Measurements from ENCODE around the gene CDCA4. TPM values are rescaled to one million over a fixed set of nuclear protein-coding genes. Genes with fewer than 3 reads are reported as not detected.

CDCA4 gene
- total and polyA plus RNA-seq, 2 donors (not counting 1 experiment from before 2014, with no cell fraction given): 6.3 to 11.7 TPM

- intact Hi-C loops (cut with micrococcal nuclease): no loop called here
- CTCF ChIA-PET: interaction anchor here (1.0 to 1.1 kb wide), 2 partner anchors 16 to 33 kb away, joined by 3 to 4 read pairs; no protein-coding TSS in a partner anchor
- ATAC-seq (ENCODE audit: low read depth) (no peak), DNase-seq (no peak)
- Mint-ChIP-seq H3K4me3 (no peak overlapping the region), H3K9me3 (ENCODE audit: insufficient read depth) (no peaks in the 10 kb centered on the region), H3K27ac (no peak overlapping the region), H3K4me1 (peaks cover 29% of the 10 kb centered on the region), H3K27me3 (no peaks in the 10 kb centered on the region)
- TF ChIP-seq, protein P1, sequence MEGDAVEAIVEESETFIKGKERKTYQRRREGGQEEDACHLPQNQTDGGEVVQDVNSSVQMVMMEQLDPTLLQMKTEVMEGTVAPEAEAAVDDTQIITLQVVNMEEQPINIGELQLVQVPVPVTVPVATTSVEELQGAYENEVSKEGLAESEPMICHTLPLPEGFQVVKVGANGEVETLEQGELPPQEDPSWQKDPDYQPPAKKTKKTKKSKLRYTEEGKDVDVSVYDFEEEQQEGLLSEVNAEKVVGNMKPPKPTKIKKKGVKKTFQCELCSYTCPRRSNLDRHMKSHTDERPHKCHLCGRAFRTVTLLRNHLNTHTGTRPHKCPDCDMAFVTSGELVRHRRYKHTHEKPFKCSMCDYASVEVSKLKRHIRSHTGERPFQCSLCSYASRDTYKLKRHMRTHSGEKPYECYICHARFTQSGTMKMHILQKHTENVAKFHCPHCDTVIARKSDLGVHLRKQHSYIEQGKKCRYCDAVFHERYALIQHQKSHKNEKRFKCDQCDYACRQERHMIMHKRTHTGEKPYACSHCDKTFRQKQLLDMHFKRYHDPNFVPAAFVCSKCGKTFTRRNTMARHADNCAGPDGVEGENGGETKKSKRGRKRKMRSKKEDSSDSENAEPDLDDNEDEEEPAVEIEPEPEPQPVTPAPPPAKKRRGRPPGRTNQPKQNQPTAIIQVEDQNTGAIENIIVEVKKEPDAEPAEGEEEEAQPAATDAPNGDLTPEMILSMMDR (IDR thresholded peaks at IDR 0.05): no peak
- TF ChIP-seq EZH2 (IDR thresholded peaks at IDR 0.05; ENCODE audit: borderline replicate concordance, insufficient read depth, low read depth, low read length, poor library complexity, severe bottlenecking): no peak
- Histone ChIP-seq H3K4me1 (ENCODE audit: control insufficient read depth in 2 of 2, insufficient read depth in 2 of 2, low read length in 2 of 2) (peaks cover 6 to 17% of the 10 kb centered on the region in 2 donors), H3K79me2 (ENCODE audit: control insufficient read depth, insufficient read depth, low read length) (no peaks in the 10 kb centered on the region), H3K27me3 (replicated peaks in 1 of 4; ENCODE audit: control extremely low read depth in 1 of 4, control insufficient read depth in 3 of 4, insufficient read depth in 4 of 4, low read length in 3 of 4) (no peaks in the 10 kb centered on the region), H3K9ac (ENCODE audit: low read length) (no peak overlapping the region), H3K4me3 (ENCODE audit: control extremely low read depth in 1 of 5, extremely low read depth in 1 of 5, insufficient read depth in 1 of 5, low read depth in 2 of 5, low read length in 4 of 5) (no peak overlapping the region), H3K4me2 (replicated peaks; ENCODE audit: low read depth, low read length, poor library complexity, severe bottlenecking) (no peak overlapping the region), H4K20me1 (ENCODE audit: control insufficient read depth, insufficient read depth, low read length, poor library complexity, severe bottlenecking) (no peaks in the 10 kb centered on the region), H2AFZ (ENCODE audit: insufficient read depth, low read depth, low read length, poor library complexity, severe bottlenecking) (no peak overlapping the region), H3K9me3 (ENCODE audit: control extremely low read depth in 1 of 3, control insufficient read depth in 2 of 3, insufficient read depth in 1 of 3, low read length in 2 of 3) (no peaks in the 10 kb centered on the region), H3K36me3 (replicated peaks in 1 of 2; ENCODE audit: control extremely low read depth in 1 of 2, control insufficient read depth in 1 of 2, extremely low read depth in 1 of 2, insufficient read depth in 2 of 2, low read length in 1 of 2) (no peaks in the 10 kb centered on the region), H3K27ac (ENCODE audit: low read length in 2 of 2) (no peak overlapping the region)
- POLR2A ChIA-PET: interaction anchor here (0.6 kb wide), 2 partner anchors 13 to 17 kb away, joined by 3 to 5 read pairs; no protein-coding TSS in a partner anchor
- 90% methylated on average over 7 of the region's 7 CpGs for WGBS (ENCODE audit: insufficient coverage)
Observed at GRCh38 chr14:105029402-105029801, 8.5 kb upstream of the CDCA4 start.

- no peak overlapping the region for H2AFZ ChIP-seq (ENCODE audit: insufficient read depth, low read depth, low read length, poor library complexity, severe bottlenecking)
Observed at GRCh38 chr14:105028251-105028927, 7.5 kb upstream of the CDCA4 start.

More at GRCh38 chr14:105028251-105028927, 7.5 kb upstream of the CDCA4 start:
- no peak for ATAC-seq (ENCODE audit: low read depth)
- H3K27ac ChIP-seq (ENCODE audit: low read length in 2 of 2): no peak overlapping the region
- Mint-ChIP-seq H3K4me3 (no peak overlapping the region), H3K27me3 (no peaks in the 10 kb centered on the region), H3K4me1 (peaks cover 30% of the 10 kb centered on the region), H3K27ac (no peak overlapping the region), H3K9me3 (ENCODE audit: insufficient read depth) (no peaks in the 10 kb centered on the region)
- WGBS (ENCODE audit: insufficient coverage): 96% methylated on average over 8 of the region's 12 CpGs
- CTCF ChIA-PET: interaction anchor here (1.1 to 4.6 kb wide), 2 partner anchors 17 to 34 kb away, joined by 3 to 20 read pairs; no protein-coding TSS in a partner anchor
- DNase-seq: no peak
- H3K9ac ChIP-seq (ENCODE audit: low read length): no peak overlapping the region
- H3K9me3 ChIP-seq (ENCODE audit: control extremely low read depth in 1 of 3, control insufficient read depth in 2 of 3, insufficient read depth in 1 of 3, low read length in 2 of 3): no peaks in the 10 kb centered on the region
- H3K4me1 ChIP-seq (ENCODE audit: control insufficient read depth in 2 of 2, insufficient read depth in 2 of 2, low read length in 2 of 2): peaks cover 6 to 17% of the 10 kb centered on the region in 2 donors
- POLR2A ChIA-PET: no interaction called here
- H3K79me2 ChIP-seq (ENCODE audit: control insufficient read depth, insufficient read depth, low read length): no peaks in the 10 kb centered on the region
- no peaks in the 10 kb centered on the region for H3K27me3 ChIP-seq (replicated peaks in 1 of 4; ENCODE audit: control extremely low read depth in 1 of 4, control insufficient read depth in 3 of 4, insufficient read depth in 4 of 4, low read length in 3 of 4)
- no peak overlapping the region for H3K4me2 ChIP-seq (replicated peaks; ENCODE audit: low read depth, low read length, poor library complexity, severe bottlenecking)
- H3K4me3 ChIP-seq (ENCODE audit: control extremely low read depth in 1 of 5, extremely low read depth in 1 of 5, insufficient read depth in 1 of 5, low read depth in 2 of 5, low read length in 4 of 5): no peak overlapping the region
- H4K20me1 ChIP-seq (ENCODE audit: control insufficient read depth, insufficient read depth, low read length, poor library complexity, severe bottlenecking): no peaks in the 10 kb centered on the region
- no peaks in the 10 kb centered on the region for H3K36me3 ChIP-seq (replicated peaks in 1 of 2; ENCODE audit: control extremely low read depth in 1 of 2, control insufficient read depth in 1 of 2, extremely low read depth in 1 of 2, insufficient read depth in 2 of 2, low read length in 1 of 2)
- TF ChIP-seq EZH2 (IDR thresholded peaks at IDR 0.05; ENCODE audit: borderline replicate concordance, insufficient read depth, low read depth, low read length, poor library complexity, severe bottlenecking): no peak
- TF ChIP-seq, protein P1 (IDR thresholded peaks at IDR 0.05): no peak
- intact Hi-C loops (cut with micrococcal nuclease): no loop called here
